Measurements from ENCODE around the gene EMP2.

DNA sequence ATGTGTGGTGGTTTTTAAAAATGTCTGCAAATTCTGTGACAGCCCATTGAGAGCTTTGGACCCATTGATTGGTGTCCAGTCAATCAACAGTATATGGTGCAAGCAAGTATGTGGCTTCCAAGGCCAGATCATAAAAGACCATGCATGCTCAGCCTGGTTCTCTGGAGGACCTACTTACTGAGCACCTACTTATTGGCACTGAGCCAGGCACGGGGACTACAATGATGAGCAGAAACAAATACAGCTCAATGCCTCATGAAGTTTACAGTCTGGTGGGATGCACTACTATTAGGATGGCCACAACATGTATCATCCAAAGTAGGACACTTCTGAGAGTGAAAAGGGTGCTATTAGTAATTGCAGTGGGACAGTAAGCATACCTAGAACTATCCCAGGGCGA lies 7.2 kb upstream of the EMP2 start:
- TF ChIP-seq, protein P1, sequence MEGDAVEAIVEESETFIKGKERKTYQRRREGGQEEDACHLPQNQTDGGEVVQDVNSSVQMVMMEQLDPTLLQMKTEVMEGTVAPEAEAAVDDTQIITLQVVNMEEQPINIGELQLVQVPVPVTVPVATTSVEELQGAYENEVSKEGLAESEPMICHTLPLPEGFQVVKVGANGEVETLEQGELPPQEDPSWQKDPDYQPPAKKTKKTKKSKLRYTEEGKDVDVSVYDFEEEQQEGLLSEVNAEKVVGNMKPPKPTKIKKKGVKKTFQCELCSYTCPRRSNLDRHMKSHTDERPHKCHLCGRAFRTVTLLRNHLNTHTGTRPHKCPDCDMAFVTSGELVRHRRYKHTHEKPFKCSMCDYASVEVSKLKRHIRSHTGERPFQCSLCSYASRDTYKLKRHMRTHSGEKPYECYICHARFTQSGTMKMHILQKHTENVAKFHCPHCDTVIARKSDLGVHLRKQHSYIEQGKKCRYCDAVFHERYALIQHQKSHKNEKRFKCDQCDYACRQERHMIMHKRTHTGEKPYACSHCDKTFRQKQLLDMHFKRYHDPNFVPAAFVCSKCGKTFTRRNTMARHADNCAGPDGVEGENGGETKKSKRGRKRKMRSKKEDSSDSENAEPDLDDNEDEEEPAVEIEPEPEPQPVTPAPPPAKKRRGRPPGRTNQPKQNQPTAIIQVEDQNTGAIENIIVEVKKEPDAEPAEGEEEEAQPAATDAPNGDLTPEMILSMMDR (IDR thresholded peaks at IDR 0.05): no peak
- TF ChIP-seq POLR2A (IDR thresholded peaks at IDR 0.05): no peak

Measured in vagina (tissue), 2 donors.